ENCODE data around the gene IRF7. TPM values are rescaled to one million over a fixed set of nuclear protein-coding genes. Genes with fewer than 3 reads are reported as not detected.

The IRF7 gene
- total and polyA plus RNA-seq, 2 experiments from 2014 or later = 12.3 to 17.3 TPM

DNA sequence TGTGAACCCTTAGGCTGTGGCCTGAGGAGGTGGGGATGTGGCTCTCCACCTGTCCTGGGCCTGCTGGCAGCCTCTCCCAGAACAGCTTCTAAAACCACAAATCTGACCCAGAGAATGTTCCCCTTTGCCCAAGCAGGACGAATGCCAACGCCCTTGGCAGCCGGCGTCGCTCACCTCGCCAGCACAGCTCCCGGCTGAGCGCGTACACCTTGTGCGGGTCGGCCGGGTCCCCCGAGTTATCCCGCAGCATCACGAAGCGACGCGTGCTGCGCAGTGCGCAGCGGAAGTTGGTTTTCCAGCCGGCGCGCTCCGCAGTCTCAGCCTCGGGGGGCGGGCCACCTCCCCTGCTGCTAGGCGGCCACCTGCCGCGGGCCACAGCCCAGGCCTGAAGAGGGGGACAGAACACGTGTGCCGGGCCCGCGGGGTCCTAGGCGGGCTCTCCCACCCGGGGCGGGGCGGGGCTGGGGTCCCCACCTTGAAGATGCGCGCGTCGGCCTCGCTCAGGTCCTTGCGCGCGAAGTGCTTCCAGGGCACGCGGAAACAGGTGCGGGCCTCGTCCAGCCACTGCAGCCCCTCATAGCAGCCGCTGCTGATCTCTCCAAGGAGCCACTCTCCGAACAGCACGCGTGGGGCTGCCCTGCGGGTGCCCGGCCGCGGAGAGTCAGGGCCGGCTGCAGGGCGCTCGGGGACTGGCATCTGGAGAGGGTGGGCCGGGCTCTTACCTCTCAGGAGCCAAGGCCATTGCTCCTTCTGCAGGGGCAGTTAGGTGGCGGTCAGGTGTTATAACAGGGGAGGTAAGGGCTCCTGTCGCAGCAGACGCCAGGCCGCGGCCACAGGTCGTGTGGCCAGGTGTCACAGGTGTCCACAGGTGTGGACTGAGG, 887 bp downstream of the IRF7 start:
- H3K27ac ChIP-seq (ENCODE audit: low read depth) = no peak overlapping the region
- peak overlapping the region; percentile 94 for H3K4me3 ChIP-seq
- peak; percentile 2 for ATAC-seq
- no peaks in the 10 kb centered on the region for H3K79me2 ChIP-seq (replicated peaks; ENCODE audit: insufficient read depth)
- no peaks in the 10 kb centered on the region for H3K27me3 ChIP-seq (ENCODE audit: insufficient read depth)
- peaks cover 20% of the 10 kb centered on the region for H3K36me3 Mint-ChIP-seq (ENCODE audit: low read depth)
- no peaks in the 10 kb centered on the region for H3K9me2 ChIP-seq (ENCODE audit: insufficient read depth)
- no peaks in the 10 kb centered on the region for H3K9me3 Mint-ChIP-seq
- peaks cover 5% of the 10 kb centered on the region for H3K4me1 Mint-ChIP-seq
- peaks cover 8% of the 10 kb centered on the region for H3K27me3 Mint-ChIP-seq (ENCODE audit: insufficient read depth, low read depth, poor library complexity)
- TF ChIP-seq NANOG (IDR thresholded peaks at IDR 0.05; ENCODE audit: borderline replicate concordance) (no peak), REST (IDR thresholded peaks at IDR 0.05; ENCODE audit: unreplicated experiment) (no peak), EZH2phosphoT487 (IDR thresholded peaks at IDR 0.05; ENCODE audit: unreplicated experiment) (no peak), ZNF114 (CRISPR knock-in tag; IDR thresholded peaks at IDR 0.05) (no peak), ZNF462 (CRISPR knock-in tag; IDR thresholded peaks at IDR 0.05) (no peak), ZNF331 (CRISPR knock-in tag; IDR thresholded peaks at IDR 0.05; ENCODE audit: low read depth) (no peak), CREB1 (CRISPR knock-in tag; IDR thresholded peaks at IDR 0.05; ENCODE audit: low read depth) (no peak), STAT1 (IDR thresholded peaks at IDR 0.05; ENCODE audit: unreplicated experiment) (no peak), CTCF (conservative IDR thresholded peaks at IDR 0.05; ENCODE audit: low read depth in 2 of 2) (no peak), EZH2 (IDR thresholded peaks at IDR 0.05; ENCODE audit: low read depth, unreplicated experiment) (no peak), JUNB (IDR thresholded peaks at IDR 0.05; ENCODE audit: unreplicated experiment) (no peak)
- H3F3A ChIP-seq (replicated peaks; ENCODE audit: low read depth) = peaks cover 36% of the 10 kb centered on the region
- peak overlapping the region; percentile 89 for H3K4me2 ChIP-seq
- no peak for DNase-seq (ENCODE audit: low spot score)
- H3K4me3 Mint-ChIP-seq = peak overlapping the region; percentile 81
- H3K36me3 ChIP-seq (ENCODE audit: insufficient read depth) = no peaks in the 10 kb centered on the region
- H3K4me1 ChIP-seq (ENCODE audit: insufficient read depth) = peaks cover 11% of the 10 kb centered on the region; the same call in 1 of the 2 replicates
- H4K20me1 ChIP-seq (replicated peaks; ENCODE audit: insufficient read depth) = peaks cover 18% of the 10 kb centered on the region; the same call in 1 of the 2 replicates
- H2AFZ ChIP-seq = no peak overlapping the region
- H3K27ac Mint-ChIP-seq = peak overlapping the region; percentile 89
